Cardiac muscle cell (in vitro differentiated cells and primary cell): ENCODE results near the gene NUBP2. TPM values are rescaled to one million over a fixed set of nuclear protein-coding genes. Genes with fewer than 3 reads are reported as not detected.

Source experiments
- DNase-seq, 2 donors: peaks; one replicate each; pipeline versions ENCODE4 v3.0.0 to v3.0.0-alpha.2; 2010 to 2017; ENCODE audit warnings: low read depth in 1 of 2, low spot score in 1 of 2
- H3K27ac ChIP-seq: fragments of 200-600 bp; sonication (generic); 2 replicates; pipeline ENCODE4 v1.5.1; 2016
- H3K27me3 ChIP-seq: fragments of 200-600 bp; sonication (generic); 2 replicates; pipeline ENCODE4 v1.6.0; 2016; ENCODE audit warnings: control low read depth
- H3K36me3 ChIP-seq: fragments of 200-600 bp; sonication (generic); 2 replicates; pipeline ENCODE4 v1.5.1; 2016; ENCODE audit warnings: control low read depth
- H3K4me1 ChIP-seq: fragments of 200-600 bp; sonication (generic); 2 replicates; pipeline ENCODE4 v1.8.1; 2017; ENCODE audit warnings: low read depth, mild to moderate bottlenecking, mixed run types
- H3K4me3 ChIP-seq: fragments of 200-600 bp; sonication (generic); 2 replicates; pipeline ENCODE4 v1.5.1; 2016; ENCODE audit warnings: mild to moderate bottlenecking
- H3K9me3 ChIP-seq: fragments of 200-600 bp; sonication (generic); 2 replicates; pipeline ENCODE4 v1.5.1; 2017; ENCODE audit warnings: low read depth, mild to moderate bottlenecking, control low read depth
- polyA plus RNA-seq: library from polyadenylated mRNA; unstranded; fragments of >200 nt; fragmentation: Nextera tagmentation; extraction: Ambion mirVana; gene quantifications from 2 replicates; pipeline ENCODE4 v1.2.1, GENCODE V29; 2016
- total RNA-seq: library from RNA; depleted of rRNA; stranded (reverse); fragments of >200 nt; gene quantifications from 2 replicates; pipeline ENCODE4 v1.2.3, GENCODE V29; 2016
- TF ChIP-seq, protein P1 (sequence below): IDR thresholded peaks from 2 replicates; pipeline ENCODE4 v1.5.1; 2012; ENCODE audit warnings: low read depth, mild to moderate bottlenecking, low read length

The NUBP2 gene
- total and polyA plus RNA-seq, 2 experiments from 2014 or later: 138 to 151 TPM

GRCh38 chr16:1817276-1817589 is 34.5 kb downstream of the NUBP2 start:
- no peak for DNase-seq
- H3K4me1 ChIP-seq: no peaks in the 10 kb centered on the region
- no peak overlapping the region for H3K4me3 ChIP-seq
- H3K9me3 ChIP-seq: no peaks in the 10 kb centered on the region
- peaks cover 20% of the 10 kb centered on the region for H3K36me3 ChIP-seq
- no peaks in the 10 kb centered on the region for H3K27me3 ChIP-seq
- TF ChIP-seq, protein P1, sequence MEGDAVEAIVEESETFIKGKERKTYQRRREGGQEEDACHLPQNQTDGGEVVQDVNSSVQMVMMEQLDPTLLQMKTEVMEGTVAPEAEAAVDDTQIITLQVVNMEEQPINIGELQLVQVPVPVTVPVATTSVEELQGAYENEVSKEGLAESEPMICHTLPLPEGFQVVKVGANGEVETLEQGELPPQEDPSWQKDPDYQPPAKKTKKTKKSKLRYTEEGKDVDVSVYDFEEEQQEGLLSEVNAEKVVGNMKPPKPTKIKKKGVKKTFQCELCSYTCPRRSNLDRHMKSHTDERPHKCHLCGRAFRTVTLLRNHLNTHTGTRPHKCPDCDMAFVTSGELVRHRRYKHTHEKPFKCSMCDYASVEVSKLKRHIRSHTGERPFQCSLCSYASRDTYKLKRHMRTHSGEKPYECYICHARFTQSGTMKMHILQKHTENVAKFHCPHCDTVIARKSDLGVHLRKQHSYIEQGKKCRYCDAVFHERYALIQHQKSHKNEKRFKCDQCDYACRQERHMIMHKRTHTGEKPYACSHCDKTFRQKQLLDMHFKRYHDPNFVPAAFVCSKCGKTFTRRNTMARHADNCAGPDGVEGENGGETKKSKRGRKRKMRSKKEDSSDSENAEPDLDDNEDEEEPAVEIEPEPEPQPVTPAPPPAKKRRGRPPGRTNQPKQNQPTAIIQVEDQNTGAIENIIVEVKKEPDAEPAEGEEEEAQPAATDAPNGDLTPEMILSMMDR: no peak
- no peak overlapping the region for H3K27ac ChIP-seq

DNA sequence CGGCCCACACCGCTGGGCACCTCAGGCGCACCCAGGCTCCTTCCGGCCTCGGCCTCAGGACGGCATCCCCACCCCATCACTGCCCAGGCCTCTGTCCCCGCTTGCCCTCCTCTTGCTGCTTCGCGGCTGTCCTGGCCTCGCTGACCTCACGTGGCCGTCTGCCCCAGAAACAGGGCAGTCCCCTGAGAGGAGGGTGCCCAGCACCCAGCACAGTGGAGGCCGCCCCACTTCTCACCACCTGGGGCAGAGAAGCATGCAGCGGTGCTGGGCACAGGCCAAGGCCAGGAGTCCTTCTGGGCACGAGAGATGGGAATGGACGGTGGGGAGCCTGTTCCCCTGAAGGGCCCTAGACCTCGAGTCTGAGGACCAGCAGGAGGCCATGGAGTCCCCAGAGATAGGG is 35.0 kb downstream of the NUBP2 start:
- H3K9me3 ChIP-seq: no peaks in the 10 kb centered on the region
- no peaks in the 10 kb centered on the region for H3K27me3 ChIP-seq
- H3K4me1 ChIP-seq: no peaks in the 10 kb centered on the region
- H3K4me3 ChIP-seq: no peak overlapping the region
- H3K36me3 ChIP-seq: peaks cover 22% of the 10 kb centered on the region
- TF ChIP-seq, protein P1: no peak
- H3K27ac ChIP-seq: no peak overlapping the region
- no peak for DNase-seq

DNA sequence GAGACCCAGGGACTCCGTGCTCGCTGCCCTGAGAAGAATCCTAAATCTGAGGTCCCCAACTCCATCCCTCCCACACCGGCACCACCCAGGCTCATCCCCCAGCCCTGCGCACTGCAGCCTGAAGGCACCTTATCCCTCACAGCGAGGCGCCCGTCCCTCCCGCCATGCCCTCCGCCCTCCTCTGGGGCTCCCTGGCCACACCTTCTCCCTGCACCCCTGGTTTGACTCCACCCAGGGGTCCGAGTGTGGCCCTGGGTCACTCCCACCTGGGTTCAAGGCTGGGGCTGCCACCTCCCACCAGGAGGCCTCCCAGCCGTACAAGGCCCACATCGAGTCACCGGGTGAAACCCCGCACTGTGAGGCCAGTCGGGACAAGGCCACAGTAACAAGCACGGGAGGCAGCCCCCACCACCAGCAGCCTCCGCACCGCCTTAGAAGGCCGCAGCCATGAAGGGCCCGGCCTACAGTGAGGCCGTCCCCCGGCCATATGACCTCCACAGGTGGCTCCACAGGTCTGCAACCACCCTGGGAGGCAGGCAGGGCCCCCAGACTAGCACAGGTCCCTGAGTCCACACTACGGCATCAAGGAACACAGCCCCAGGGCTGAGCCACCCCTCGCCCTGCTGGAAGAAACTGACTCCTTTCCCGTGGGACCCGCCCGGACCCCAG is 35.6 kb downstream of the NUBP2 start:
- Histone ChIP-seq H3K4me3 (no peak overlapping the region), H3K9me3 (no peaks in the 10 kb centered on the region), H3K27ac (no peak overlapping the region), H3K36me3 (peaks cover 22% of the 10 kb centered on the region), H3K4me1 (no peaks in the 10 kb centered on the region), H3K27me3 (no peaks in the 10 kb centered on the region)
- TF ChIP-seq, protein P1: no peak
- DNase-seq: no peak

DNA sequence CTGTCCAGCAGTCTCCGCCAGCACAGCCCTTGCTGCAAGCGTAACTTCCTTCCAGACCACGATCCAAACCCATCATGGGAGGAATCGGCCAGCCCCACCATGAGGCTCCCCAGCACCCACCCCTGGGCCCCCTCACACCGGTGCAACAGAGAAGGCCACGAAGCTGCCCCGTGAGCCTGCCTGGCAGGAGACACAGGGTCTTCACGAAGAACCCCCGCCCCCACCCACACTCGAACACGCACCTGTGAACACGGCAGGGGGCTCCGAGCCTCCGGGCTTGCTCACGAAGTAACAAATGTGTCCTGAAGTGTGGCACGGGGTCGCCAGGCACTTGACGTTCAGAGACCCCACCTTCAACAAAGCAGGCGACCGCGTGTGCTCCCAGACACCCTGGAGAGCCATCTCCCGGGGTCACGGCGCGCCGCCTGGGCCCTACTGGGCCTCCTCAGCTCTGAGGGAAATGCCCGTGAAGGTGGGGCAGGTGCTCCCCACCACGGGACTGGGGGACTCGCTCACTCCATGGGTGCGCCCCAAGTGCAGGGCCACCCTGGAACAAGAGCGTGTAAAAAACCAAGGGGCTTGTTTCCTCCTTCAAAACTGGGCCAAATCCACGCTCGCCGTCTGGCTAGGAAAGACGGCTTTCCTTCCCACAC is 36.2 kb downstream of the NUBP2 start:
- DNase-seq: no peak
- Histone ChIP-seq H3K9me3 (no peaks in the 10 kb centered on the region), H3K27ac (no peak overlapping the region), H3K4me3 (no peak overlapping the region), H3K4me1 (no peaks in the 10 kb centered on the region), H3K27me3 (no peaks in the 10 kb centered on the region), H3K36me3 (peaks cover 22% of the 10 kb centered on the region)
- TF ChIP-seq, protein P1: no peak

GRCh38 chr16:1819611-1820010 is 36.9 kb downstream of the NUBP2 start:
- Histone ChIP-seq H3K9me3 (no peaks in the 10 kb centered on the region), H3K27ac (no peak overlapping the region), H3K4me3 (no peak overlapping the region), H3K36me3 (peaks cover 22% of the 10 kb centered on the region), H3K4me1 (no peaks in the 10 kb centered on the region), H3K27me3 (no peaks in the 10 kb centered on the region)
- TF ChIP-seq, protein P1: no peak
- no peak for DNase-seq
